HG03439 (cell line): Measurements from ENCODE around the gene KCNH5.

ENCODE experiments used
- ATAC-seq: cut with Tn5 transposase; IDR thresholded peaks from one replicate; pipeline ENCODE4 v1.9.1; 2021; ENCODE audit warnings: mild to moderate bottlenecking, moderate library complexity; ENCODE audit not compliant: unreplicated experiment

The KCNH5 gene

DNA sequence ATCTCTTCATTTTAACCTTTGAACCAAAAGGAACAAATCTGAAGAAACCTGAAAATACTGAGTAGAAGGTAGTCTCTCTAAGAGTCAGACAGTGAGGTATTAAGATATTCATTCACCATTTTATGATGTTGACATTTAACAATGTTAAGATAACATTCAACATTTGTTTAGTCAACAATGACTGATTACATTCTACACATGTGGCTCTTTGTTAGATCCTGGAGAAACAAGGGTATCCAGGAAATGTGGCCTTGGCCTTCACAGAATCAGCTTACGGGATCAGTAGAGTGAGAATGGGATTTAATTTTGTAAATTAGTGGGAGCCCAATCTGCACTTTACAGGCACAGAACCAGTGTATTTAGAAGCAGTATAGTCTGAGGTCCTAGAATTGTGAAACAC, 355.5 kb downstream of the KCNH5 start:
- no peak for ATAC-seq

DNA sequence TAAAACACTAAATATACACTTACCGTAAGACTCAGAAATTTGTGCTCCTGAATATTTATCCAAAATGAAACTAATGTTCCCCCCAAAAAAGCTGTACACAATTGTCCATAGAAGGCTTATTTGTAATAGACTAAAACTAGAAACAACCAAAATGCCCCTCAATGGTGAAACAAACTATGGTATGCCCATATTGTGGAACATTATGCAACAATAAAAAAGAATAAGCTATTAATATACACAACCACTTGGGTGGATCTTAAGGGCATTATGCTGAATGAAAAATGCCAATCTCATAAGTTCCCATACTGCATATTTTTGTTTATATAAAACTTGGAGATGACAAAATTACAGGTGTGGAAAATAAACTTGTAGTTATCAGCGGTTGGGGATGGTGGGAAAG, 357.4 kb downstream of the KCNH5 start:
- no peak for ATAC-seq

DNA sequence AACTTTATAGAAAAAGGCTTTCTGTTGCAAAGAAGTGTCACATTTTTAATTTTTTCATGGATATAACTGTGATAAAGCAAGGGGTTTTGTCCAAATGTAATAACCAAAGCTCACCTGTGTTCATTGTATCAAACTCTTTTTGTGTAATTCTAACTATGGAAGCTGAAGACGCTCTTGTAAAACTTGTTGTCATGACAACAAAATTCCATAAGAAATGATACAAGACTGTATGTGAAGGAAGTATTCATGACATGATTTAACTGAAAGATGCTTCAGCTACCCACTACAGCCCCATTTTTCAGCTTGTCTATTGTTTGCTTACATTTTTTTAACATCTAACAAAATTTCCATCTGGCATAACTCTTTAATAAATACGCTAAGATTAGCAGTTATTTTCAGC, 360.9 kb downstream of the KCNH5 start:
- ATAC-seq: no peak

DNA sequence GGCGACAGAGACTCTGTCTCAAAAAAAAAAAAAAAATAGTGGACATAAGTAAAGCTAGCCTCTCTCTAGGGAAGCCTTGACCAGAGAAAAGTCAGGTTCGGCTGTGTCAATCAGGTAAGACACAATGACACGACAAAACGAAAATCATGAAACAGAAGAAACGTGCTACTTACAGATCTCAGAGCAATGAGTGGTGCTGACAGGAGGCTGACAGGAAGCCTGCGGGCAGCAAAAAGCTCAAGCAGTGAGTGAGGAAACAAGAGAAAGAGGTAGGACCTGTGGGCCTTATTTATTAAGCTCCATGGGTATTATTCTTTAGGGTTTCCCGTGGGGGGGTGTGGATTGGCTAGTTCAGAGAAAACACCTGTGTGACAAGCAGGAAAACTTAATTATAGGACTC, 363.1 kb downstream of the KCNH5 start:
- no peak for ATAC-seq

DNA sequence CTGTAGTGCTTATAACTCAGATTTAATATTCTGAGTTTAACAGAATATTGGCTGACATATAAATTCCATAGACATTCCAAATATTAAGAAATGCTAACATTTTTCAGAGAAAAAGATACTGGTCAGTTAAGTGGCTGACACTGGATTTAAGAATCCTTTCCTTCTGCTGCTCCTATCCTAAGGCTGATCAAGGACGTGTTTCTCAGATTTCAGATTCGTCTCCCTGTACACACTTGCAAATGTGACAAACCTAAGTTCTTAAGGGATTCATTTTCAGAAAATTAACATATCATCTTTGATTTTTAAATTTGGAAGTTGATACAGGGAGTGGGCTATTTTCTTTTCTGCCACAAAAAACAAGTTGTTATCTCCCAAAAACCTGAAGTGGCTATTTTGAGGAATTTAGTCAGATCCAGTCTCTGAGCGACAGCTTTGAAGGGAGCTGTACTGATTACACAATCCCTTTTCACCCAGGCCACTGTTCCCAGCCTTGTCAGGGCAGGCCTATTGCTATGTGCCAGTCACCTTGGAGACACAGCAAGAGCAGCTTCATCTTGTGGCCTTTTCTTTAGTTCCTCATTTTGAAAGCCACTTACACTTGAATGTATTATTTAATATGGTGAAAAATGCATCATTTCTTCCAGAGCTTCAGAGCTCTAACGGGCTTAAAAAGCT, 370.6 kb downstream of the KCNH5 start:
- no peak for ATAC-seq

DNA sequence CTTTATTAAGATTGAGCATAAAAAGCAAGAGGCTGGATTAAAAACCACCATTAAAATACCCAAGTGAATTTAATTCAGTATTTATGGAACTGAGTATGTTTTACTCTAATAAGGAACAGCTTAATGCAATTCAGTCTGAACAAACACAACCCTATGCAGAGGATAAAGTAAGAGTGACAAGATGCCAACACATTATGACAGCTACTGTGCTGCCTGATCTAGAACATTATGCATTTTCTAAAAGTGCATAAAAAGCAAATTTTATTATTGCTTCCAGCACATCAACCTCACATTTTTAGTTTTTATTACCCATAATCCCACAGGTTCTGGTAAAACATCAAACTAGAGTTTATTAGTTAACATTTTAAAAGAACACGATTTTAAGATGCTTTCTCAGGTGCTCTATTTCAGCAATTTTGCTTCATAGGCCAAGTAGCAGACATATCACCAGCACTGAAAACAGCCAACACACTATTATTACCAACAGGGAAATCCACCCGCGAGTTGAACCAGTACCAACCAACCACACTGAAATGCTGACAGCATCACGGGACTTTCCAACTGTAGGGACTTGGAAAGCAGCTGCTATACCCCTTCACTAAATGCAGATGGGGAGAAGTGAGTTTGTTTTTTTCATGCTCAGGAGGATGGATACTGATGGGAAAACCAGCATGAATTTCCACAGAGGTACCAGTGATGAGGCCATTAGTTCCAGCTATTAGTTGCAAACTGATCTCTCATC, 372.1 kb downstream of the KCNH5 start:
- ATAC-seq: no peak

DNA sequence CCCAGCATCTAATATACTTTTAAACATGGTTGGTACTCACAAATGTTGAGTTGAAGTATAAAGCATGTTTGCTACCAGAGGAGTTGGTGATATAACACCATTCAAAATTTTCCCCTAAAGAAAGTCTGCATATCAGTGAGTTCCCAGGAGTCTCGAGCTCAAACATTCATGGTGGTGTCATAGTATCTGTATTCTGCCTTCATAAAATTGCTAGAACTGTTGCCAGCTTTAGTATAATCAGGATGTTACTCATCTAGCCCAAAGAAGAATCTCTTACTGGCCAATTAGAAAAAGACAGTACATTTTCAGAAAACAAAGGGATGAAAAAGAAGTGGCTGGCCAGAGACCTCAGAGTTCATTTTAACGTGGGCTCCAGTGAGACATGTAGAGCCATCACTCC, 374.7 kb downstream of the KCNH5 start:
- ATAC-seq: no peak

DNA sequence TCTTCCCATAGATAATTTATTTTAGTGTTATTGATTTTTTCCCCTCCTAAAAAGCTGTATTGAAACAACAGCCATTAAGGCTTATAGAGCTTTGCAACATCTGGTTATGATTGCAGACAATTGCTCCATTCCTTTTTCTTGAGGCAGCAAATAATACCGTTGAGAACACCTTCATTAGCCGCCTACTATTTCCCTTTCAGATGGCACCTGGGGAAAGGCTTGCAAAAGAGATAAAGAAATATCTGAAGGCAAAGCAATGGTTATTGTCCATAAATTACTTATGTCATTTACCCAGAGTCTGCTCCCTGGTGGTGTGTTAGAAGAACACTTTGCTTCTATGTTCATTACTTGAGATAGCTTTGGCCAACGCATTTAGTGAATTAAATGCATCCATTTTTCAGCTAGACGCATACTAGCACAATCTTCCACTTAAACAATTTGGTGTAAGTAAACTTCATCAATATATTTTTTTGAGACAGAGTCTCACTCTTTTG, 377.8 kb downstream of the KCNH5 start:
- ATAC-seq: no peak

DNA sequence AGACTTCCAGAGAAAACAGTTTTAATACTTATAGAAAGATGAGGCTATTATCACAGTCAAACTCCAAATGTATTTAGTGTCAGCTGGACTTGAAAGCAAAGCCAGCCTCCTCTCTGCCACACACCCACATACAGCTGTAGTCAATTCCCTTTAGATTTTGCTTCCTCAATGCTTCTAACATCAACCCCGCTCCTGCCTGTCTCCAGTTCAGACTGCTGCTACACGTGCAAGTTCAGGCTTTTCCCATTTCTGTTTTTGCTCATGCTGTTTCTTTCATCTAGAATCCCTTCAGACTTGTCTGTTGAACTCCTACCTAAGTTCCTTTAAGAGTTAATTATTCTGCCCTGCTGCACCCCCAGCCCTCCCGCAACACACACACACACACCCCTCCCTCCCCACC, 380.0 kb downstream of the KCNH5 start:
- no peak for ATAC-seq

DNA sequence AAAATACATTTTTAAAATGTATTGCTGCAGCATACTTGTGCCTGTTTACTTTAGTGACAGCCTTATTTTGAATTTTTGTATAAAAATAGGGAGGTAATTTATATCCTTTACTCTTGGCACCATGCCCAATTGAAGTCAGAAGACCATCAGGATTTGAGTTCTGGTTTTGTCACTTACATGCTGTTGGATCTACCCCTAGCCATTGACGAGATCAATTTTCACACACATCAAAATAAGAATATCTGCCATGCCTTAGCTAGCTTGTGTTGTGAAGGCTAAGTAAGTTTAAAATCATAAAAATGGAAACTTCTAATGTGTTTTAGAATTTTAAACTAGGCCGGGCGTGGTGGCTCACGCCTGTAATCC, 381.8 kb downstream of the KCNH5 start:
- no peak for ATAC-seq

DNA sequence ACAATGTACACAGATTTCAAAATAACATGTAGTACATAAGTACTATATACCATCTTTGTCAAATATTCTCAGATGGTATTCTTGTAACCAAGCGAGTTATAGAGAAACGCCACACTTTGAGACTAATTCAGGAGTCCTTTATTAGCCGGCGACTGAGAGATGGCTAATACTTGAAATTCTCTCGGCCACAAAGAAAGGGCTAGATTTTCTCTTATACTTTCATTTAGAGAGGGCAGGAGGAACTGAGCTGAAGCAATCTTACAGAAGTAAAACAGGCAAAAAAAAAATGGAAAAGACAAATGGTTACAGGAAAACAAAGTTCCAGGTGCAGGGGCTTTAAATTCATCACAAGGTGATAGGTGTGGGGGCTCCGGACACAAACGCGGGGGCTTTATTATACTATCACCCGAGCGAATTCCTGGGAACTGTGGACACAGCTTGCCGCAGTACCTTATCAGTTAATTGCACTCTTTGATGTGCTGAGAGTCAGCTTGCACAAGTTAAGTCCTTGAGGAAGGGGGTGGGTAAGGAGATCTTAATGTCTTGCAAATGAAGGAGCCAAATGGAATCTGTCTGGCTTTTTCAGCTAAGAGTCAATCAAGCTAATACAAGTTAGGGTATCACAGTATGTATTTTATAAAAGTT, 382.3 kb downstream of the KCNH5 start:
- ATAC-seq: no peak

DNA sequence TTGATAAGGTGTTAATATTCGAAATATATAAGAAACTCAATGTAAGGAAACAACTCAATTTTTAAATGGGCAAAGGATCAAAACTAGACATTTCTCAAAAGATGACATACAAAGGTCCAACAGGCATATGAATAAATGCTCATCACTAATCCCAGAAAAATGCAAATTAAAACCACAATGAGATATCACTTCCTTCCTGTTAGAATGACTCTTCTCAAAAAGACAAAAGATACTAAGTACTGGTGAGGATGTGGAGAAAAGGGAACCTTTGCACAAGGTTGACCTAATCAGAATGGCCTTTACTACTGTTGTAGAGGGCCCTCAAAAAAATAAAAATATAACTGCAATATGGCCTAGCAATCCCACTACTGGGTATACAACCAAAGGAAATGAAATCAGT, 383.4 kb downstream of the KCNH5 start:
- ATAC-seq: no peak

DNA sequence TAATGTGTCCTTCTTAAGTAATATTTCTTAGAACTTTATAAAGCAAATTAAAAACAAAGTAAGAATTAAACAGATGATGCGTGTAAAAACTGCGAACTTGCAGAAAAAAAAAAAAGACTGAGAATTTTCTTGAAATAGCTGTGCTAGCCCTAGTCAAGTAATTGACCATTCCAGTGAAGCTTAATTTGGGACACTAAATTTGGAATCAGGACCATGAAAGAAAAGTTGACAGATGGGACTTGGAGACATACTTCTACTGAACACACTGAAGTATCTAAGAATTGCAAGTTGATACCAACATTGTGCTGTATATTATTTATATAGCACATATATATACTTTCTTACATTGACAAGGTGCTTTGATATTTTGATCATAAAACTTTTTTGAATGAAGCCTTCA, 386.6 kb downstream of the KCNH5 start:
- ATAC-seq: no peak

DNA sequence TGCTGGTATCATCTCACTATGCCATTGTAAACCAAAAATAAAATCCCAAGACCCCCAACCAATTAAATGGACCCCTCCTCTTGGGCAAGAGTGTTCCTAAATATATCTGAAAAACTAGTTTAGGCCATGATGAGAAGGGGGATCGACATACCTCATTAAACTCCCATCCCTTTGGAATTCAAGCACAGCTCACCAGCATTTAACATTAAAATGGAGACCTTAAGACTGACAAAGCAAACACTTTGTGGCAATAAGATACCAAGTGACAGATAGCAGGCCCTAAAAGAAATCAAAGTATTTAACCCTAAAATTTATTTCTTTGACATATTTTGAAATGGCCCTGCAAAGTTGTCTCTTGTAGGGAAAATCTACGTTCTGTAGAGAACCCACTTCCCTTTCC, 387.9 kb downstream of the KCNH5 start:
- ATAC-seq: no peak

DNA sequence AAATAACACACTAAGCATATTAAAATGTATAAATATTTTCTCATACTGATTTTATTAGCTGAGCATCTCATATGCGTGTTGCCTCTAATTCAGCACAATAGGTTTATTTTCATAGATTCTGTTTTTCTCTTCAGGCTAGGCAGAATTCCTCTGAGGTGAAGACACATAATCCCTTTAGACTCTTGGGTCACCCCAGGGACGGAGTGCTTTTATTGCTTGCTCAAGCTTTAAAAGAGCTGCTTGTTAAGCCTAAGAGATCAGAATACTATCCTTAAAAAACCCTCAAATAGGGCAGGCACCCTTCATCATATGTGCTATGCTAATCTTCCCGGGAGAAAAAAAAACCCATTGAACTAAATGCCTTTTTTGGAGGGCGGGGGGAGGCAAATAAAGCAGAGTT, 390.1 kb downstream of the KCNH5 start:
- ATAC-seq: no peak

DNA sequence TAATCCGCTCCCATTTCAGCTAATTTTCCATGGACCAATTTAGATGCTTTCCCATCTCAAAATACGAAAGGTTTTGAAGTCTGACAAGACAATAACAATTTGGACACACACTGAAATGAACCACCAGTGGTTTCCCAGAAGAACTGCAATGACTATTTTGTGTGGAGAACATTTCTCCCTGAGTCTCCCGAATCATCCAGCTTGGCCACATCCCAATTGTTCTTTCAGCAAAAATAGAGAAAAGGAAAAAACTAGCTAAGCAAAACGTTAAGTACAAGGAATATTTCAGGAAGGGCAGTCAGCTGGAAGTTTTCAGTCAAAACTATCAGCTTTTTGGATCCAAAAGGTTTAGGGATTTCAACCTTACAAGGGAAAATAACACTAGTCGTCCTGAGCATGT, 390.6 kb downstream of the KCNH5 start:
- no peak for ATAC-seq
